HCT116 (cell line): ENCODE results near the gene EDDM3A.

Experiments
- TF ChIP-seq, protein P1 (sequence below): IDR thresholded peaks from 2 replicates; pipeline ENCODE4 v1.6.1; 2012; ENCODE audit warnings: low read depth
- TF ChIP-seq, protein P2 (sequence below), 3 experiments: fragments of 200-600 bp in 1 of 3; sonication (generic) in 1 of 3; IDR thresholded peaks in 2 of 3; conservative IDR thresholded peaks in 1 of 3; 2 replicates each; pipeline ENCODE4 v1.5.1; 2012 to 2017; ENCODE audit warnings: low read depth in 2 of 3, low read length in 2 of 3, antibody characterized with exemption in 1 of 3, borderline replicate concordance in 1 of 3, control low read depth in 1 of 3, mild to moderate bottlenecking in 1 of 3, mixed read lengths in 1 of 3, mixed run types in 1 of 3, moderate library complexity in 1 of 3; ENCODE audit not compliant: insufficient read depth in 1 of 3

DNA sequence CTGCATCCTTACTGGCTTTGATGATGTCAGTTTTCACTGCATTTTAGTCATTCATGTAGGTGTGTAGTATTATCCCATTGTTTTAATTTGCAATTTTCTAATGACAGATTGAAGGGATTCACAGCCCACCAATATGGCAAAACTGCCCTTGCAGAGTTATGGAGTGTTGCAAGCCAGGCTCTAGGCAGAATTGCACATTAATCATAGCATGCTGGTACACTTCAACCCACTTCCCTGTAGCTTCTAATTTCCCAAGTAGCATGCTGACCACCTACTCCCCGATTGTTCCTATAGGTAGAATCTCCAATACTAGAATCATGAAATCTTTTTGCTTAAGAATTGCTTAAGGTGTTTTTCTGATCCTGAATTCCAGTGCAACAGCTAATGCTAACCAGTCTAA, 30.2 kb downstream of the EDDM3A start:
- TF ChIP-seq, protein P1, sequence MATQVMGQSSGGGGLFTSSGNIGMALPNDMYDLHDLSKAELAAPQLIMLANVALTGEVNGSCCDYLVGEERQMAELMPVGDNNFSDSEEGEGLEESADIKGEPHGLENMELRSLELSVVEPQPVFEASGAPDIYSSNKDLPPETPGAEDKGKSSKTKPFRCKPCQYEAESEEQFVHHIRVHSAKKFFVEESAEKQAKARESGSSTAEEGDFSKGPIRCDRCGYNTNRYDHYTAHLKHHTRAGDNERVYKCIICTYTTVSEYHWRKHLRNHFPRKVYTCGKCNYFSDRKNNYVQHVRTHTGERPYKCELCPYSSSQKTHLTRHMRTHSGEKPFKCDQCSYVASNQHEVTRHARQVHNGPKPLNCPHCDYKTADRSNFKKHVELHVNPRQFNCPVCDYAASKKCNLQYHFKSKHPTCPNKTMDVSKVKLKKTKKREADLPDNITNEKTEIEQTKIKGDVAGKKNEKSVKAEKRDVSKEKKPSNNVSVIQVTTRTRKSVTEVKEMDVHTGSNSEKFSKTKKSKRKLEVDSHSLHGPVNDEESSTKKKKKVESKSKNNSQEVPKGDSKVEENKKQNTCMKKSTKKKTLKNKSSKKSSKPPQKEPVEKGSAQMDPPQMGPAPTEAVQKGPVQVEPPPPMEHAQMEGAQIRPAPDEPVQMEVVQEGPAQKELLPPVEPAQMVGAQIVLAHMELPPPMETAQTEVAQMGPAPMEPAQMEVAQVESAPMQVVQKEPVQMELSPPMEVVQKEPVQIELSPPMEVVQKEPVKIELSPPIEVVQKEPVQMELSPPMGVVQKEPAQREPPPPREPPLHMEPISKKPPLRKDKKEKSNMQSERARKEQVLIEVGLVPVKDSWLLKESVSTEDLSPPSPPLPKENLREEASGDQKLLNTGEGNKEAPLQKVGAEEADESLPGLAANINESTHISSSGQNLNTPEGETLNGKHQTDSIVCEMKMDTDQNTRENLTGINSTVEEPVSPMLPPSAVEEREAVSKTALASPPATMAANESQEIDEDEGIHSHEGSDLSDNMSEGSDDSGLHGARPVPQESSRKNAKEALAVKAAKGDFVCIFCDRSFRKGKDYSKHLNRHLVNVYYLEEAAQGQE, result no peak
- TF ChIP-seq, protein P2, sequence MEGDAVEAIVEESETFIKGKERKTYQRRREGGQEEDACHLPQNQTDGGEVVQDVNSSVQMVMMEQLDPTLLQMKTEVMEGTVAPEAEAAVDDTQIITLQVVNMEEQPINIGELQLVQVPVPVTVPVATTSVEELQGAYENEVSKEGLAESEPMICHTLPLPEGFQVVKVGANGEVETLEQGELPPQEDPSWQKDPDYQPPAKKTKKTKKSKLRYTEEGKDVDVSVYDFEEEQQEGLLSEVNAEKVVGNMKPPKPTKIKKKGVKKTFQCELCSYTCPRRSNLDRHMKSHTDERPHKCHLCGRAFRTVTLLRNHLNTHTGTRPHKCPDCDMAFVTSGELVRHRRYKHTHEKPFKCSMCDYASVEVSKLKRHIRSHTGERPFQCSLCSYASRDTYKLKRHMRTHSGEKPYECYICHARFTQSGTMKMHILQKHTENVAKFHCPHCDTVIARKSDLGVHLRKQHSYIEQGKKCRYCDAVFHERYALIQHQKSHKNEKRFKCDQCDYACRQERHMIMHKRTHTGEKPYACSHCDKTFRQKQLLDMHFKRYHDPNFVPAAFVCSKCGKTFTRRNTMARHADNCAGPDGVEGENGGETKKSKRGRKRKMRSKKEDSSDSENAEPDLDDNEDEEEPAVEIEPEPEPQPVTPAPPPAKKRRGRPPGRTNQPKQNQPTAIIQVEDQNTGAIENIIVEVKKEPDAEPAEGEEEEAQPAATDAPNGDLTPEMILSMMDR (IDR thresholded peaks at IDR 0.05 in 2 of 3, conservative IDR thresholded peaks at IDR 0.05 in 1 of 3; ENCODE audit: borderline replicate concordance in 1 of 3, insufficient read depth in 1 of 3, low read depth in 2 of 3, low read length in 2 of 3), result no peak
